ENCODE measurements around the gene UXT. TPM values are rescaled to one million over a fixed set of nuclear protein-coding genes. Genes with fewer than 3 reads are reported as not detected.
"Not testable (repeated sequence)": the region's sequence is repeated elsewhere in the genome, so short reads cannot be mapped to it uniquely, and the experiment has no call there.

The UXT gene
- total RNA-seq, 2 experiments from 2014 or later: 187 to 192 TPM

GRCh38 chrX:47674776-47675175 lies 15.8 kb upstream of the UXT start:
- no peak for TF ChIP-seq CTCF (IDR thresholded peaks at IDR 0.05)
- no peaks in the 10 kb centered on the region for H3K9me3 Mint-ChIP-seq
- CTCF ChIA-PET: no interaction called here
- intact Hi-C loops (cut with micrococcal nuclease): no loop called here
- POLR2A ChIA-PET: no interaction called here
- no peak for DNase-seq
- no peak overlapping the region for H3K4me3 Mint-ChIP-seq
- no peak overlapping the region for H3K27ac Mint-ChIP-seq
- no peaks in the 10 kb centered on the region for H3K4me1 Mint-ChIP-seq (ENCODE audit: low read depth)
- no peaks in the 10 kb centered on the region for H3K36me3 Mint-ChIP-seq (ENCODE audit: low read depth)
- H3K27me3 Mint-ChIP-seq: no peaks in the 10 kb centered on the region
- ATAC-seq: no peak

DNA sequence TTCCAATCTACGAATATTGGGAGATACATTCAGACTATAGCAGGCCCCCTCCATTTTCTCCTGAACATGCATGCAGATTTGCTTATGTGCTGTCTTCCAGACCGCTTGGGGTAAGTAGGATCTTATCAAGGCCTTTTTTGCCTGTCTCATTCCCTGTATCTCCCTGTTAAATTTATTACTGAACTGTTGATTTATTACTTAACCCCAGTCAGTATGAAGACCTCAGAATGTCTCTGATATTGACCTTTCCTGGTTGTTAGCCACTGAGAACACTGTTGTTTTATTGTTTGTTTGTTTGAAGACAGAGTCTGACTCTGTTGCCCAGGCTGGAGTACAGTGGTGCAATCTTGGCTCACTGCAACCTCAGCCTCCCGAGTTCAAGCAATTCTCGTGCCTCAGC lies 6.8 kb upstream of the UXT start:
- H3K4me3 Mint-ChIP-seq; H3K9me3 Mint-ChIP-seq; intact Hi-C loops (cut with micrococcal nuclease); DNase-seq; H3K27ac Mint-ChIP-seq; POLR2A ChIA-PET; H3K36me3 Mint-ChIP-seq (ENCODE audit: low read depth); ATAC-seq; H3K27me3 Mint-ChIP-seq: not testable (repeated sequence)
- CTCF ChIA-PET: interaction anchor here (1.1 kb wide), 1 partner anchor 361 kb away, joined by 3 read pairs; no protein-coding TSS in a partner anchor
- H3K4me1 Mint-ChIP-seq (ENCODE audit: low read depth): peaks cover 18% of the 10 kb centered on the region

GRCh38 chrX:47664737-47665136 lies 5.8 kb upstream of the UXT start:
- H3K27ac Mint-ChIP-seq: no peak overlapping the region
- H3K36me3 Mint-ChIP-seq (ENCODE audit: low read depth): peaks cover 7% of the 10 kb centered on the region
- intact Hi-C loops (cut with micrococcal nuclease): no loop called here
- ATAC-seq: no peak
- no peaks in the 10 kb centered on the region for H3K27me3 Mint-ChIP-seq
- H3K4me1 Mint-ChIP-seq (ENCODE audit: low read depth): peaks cover 22% of the 10 kb centered on the region
- ChIA-PET CTCF (no interaction called here), POLR2A (no interaction called here)
- no peaks in the 10 kb centered on the region for H3K9me3 Mint-ChIP-seq
- DNase-seq: no peak
- no peak overlapping the region for H3K4me3 Mint-ChIP-seq
- TF ChIP-seq CTCF (IDR thresholded peaks at IDR 0.05): no peak

DNA sequence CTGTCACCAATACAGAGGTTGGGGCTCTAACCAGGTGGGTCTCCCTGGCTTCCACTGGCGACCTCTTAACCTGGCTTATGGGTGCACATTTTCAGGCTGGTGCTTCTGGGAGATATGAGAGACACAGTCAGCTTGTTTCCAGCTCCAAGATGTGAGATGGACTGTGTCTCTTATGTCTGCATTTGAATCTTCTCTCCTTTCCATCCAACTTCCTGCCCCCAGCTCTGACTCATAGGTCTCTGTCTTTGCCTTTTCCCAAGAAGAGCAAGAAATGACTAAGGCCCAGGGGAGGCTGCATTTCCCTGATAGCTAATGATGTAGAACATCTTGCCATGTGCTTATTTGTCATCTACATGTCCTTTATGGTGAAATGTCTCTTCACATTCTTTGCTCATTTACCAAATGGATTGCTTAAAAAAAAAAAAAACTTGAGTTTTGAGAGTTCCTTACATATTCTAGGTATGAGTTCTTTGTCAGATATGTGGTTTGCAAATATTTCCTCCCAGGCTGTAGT lies 3.2 kb upstream of the UXT start:
- peaks cover 3% of the 10 kb centered on the region for H3K9me3 Mint-ChIP-seq
- ChIA-PET POLR2A (interaction anchor here (2.6 kb wide), 1 partner anchor 13 kb away, joined by 6 read pairs; no protein-coding TSS in a partner anchor), CTCF (interaction anchor here (0.7 to 1.2 kb wide), 2 partner anchors 18 to 37 kb away, joined by 4 read pairs; no protein-coding TSS in a partner anchor)
- H3K4me1 Mint-ChIP-seq (ENCODE audit: low read depth): peaks cover 29% of the 10 kb centered on the region
- H3K27me3 Mint-ChIP-seq: no peaks in the 10 kb centered on the region
- H3K4me3 Mint-ChIP-seq: peak overlapping the region; percentile 12
- ATAC-seq (peak; percentile 21), DNase-seq (peak; percentile 73)
- peaks cover 14% of the 10 kb centered on the region for H3K36me3 Mint-ChIP-seq (ENCODE audit: low read depth)
- TF ChIP-seq CTCF (IDR thresholded peaks at IDR 0.05): no peak
- intact Hi-C loops (cut with micrococcal nuclease): no loop called here
- peak overlapping the region; percentile 96 for H3K27ac Mint-ChIP-seq

- H3K9me3 Mint-ChIP-seq: peaks cover 3% of the 10 kb centered on the region
- ATAC-seq: no peak
- DNase-seq: no peak
- no peaks in the 10 kb centered on the region for H3K27me3 Mint-ChIP-seq
- no peak overlapping the region for H3K27ac Mint-ChIP-seq
- no peak for TF ChIP-seq CTCF (IDR thresholded peaks at IDR 0.05)
- POLR2A ChIA-PET: interaction anchor here (0.6 to 2.6 kb wide), 2 partner anchors 13 to 182 kb away, joined by 3 to 6 read pairs; no protein-coding TSS in a partner anchor
- H3K4me1 Mint-ChIP-seq (ENCODE audit: low read depth): peaks cover 35% of the 10 kb centered on the region
- CTCF ChIA-PET: no interaction called here
- intact Hi-C loops (cut with micrococcal nuclease): no loop called here
- H3K4me3 Mint-ChIP-seq: no peak overlapping the region
- peaks cover 21% of the 10 kb centered on the region for H3K36me3 Mint-ChIP-seq (ENCODE audit: low read depth)
Measured at GRCh38 chrX:47661539-47661938, 2.6 kb upstream of the UXT start.

DNA sequence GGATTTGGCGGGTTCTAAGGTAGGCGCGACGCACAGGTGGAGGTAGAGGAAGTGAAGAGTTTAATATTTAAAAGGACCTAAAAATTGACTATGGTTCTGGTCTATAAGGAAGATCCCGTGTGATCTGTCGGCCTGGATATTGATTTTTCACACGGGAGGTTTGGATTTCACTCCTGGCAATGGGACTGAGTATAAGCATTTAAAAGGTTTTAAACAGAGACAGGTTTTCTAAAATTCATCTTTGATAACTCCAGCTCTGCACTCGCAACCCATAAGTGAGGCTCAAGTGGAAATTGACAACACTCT lies 394 bp upstream of the UXT start:
- no peak for TF ChIP-seq CTCF (IDR thresholded peaks at IDR 0.05)
- H3K36me3 Mint-ChIP-seq (ENCODE audit: low read depth): peaks cover 35% of the 10 kb centered on the region
- peaks cover 43% of the 10 kb centered on the region for H3K4me1 Mint-ChIP-seq (ENCODE audit: low read depth)
- DNase-seq (no peak), ATAC-seq (no peak)
- ChIA-PET CTCF (no interaction called here), POLR2A (no interaction called here)
- peak overlapping the region; percentile 99 for H3K27ac Mint-ChIP-seq
- H3K27me3 Mint-ChIP-seq: no peaks in the 10 kb centered on the region
- H3K4me3 Mint-ChIP-seq: peak overlapping the region; percentile 88
- peaks cover 3% of the 10 kb centered on the region for H3K9me3 Mint-ChIP-seq
- intact Hi-C loops (cut with micrococcal nuclease): no loop called here
